Panc1 (cell line): ENCODE data around the gene SLC25A29. TPM values are rescaled to one million over a fixed set of nuclear protein-coding genes. Genes with fewer than 3 reads are reported as not detected.

ENCODE experiments used
- ATAC-seq: fragments of 200-7000 bp; cut with Tn5 transposase; 2 replicates; pipeline ENCODE4 v1.9.1; 2020; ENCODE audit warnings: mild to moderate bottlenecking, moderate library complexity
- BruUV-seq: library from RNA; stranded (reverse); fragments of 400-500 nt; replicated peaks from 2 replicates; lab custom pipeline; 2021; lab: Mats Ljungman, UMichigan
- CTCF ChIA-PET: fragments of 300-600 bp; sonication (Branson Sonifier 250); formaldehyde crosslinking; loops from one replicate; lab custom pipeline; 2022; ENCODE audit warnings: antibody characterized with exemption; lab: Charles Lee
- POLR2A ChIA-PET: fragments of 300-600 bp; sonication (Branson Sonifier 250); formaldehyde crosslinking; loops from one replicate; lab custom pipeline; 2022; ENCODE audit warnings: antibody characterized with exemption; lab: Charles Lee
- DNase-seq: peaks from one replicate; pipeline ENCODE4 v3.0.0-alpha.2; 2010; ENCODE audit warnings: low read depth, low spot score
- H3K27ac ChIP-seq: 2 replicates; pipeline ENCODE4 v1.5.1; 2011; ENCODE audit warnings: mild to moderate bottlenecking, low read length, inconsistent platforms
- H3K27me3 ChIP-seq: fragments of 200-500 bp; sonication (Bioruptor generic); 2 replicates; pipeline ENCODE4 v1.6.0; 2014; ENCODE audit warnings: low read length, inconsistent platforms; ENCODE audit not compliant: control insufficient read depth, insufficient read depth
- H3K36me3 ChIP-seq: fragments of 200-500 bp; sonication (Bioruptor generic); 2 replicates; pipeline ENCODE4 v1.5.1; 2014; ENCODE audit warnings: inconsistent platforms, mild to moderate bottlenecking, low read length, moderate library complexity; ENCODE audit not compliant: control insufficient read depth, insufficient read depth
- H3K4me1 ChIP-seq: 2 replicates; pipeline ENCODE4 v1.5.1; 2011; ENCODE audit warnings: inconsistent platforms, mild to moderate bottlenecking, low read length, moderate library complexity; ENCODE audit not compliant: control insufficient read depth, insufficient read depth
- H3K4me3 ChIP-seq, 2 experiments: 2 replicates each; pipeline ENCODE4 v1.5.1; 2011 to 2012; ENCODE audit warnings: low read depth in 2 of 2, low read length in 2 of 2, mild to moderate bottlenecking in 2 of 2, inconsistent platforms in 1 of 2, moderate library complexity in 1 of 2
- H3K9me3 ChIP-seq: fragments of 200-500 bp; sonication (Bioruptor generic); 2 replicates; pipeline ENCODE4 v1.5.1; 2014; ENCODE audit warnings: low read depth, mild to moderate bottlenecking, inconsistent platforms, low read length, moderate library complexity; ENCODE audit not compliant: control insufficient read depth, insufficient read depth
- CTCF ChIP-seq: fragments of 450-650 bp; IDR thresholded peaks from 2 replicates; pipeline ENCODE4 v1.5.1; 2017; ENCODE audit warnings: mild to moderate bottlenecking
- POLR2AphosphoS5 ChIP-seq: IDR thresholded peaks from 2 replicates; pipeline ENCODE4 v1.6.1; 2012; ENCODE audit warnings: mild to moderate bottlenecking, low read depth, low read length, moderate library complexity
- REST ChIP-seq, 2 experiments: IDR thresholded peaks; 2 replicates each; pipeline ENCODE4 v1.6.1; 2011 to 2012; ENCODE audit warnings: low read depth in 2 of 2, control low read depth in 1 of 2, low read length in 1 of 2, mild to moderate bottlenecking in 1 of 2, moderate library complexity in 1 of 2; ENCODE audit not compliant: insufficient read depth in 1 of 2
- SIN3A ChIP-seq: IDR thresholded peaks from 2 replicates; pipeline ENCODE4 v1.6.1; 2012; ENCODE audit warnings: low read depth, mild to moderate bottlenecking, low read length, moderate library complexity, borderline replicate concordance; ENCODE audit not compliant: insufficient read depth
- TCF7L2 ChIP-seq: IDR thresholded peaks from 2 replicates; pipeline ENCODE4 v1.6.1; 2011; ENCODE audit warnings: mild to moderate bottlenecking, low read depth, low read length, inconsistent platforms
- in situ Hi-C: cut with HindIII; loops from 2 replicates; pipeline ENCODE4 v1.10.0; 2016; ENCODE audit warnings: low sequenced_read_pairs, low pct_unique_long_range_greater_than_20kb
- intact Hi-C: fragments of 100-400 bp; cut with micrococcal nuclease; formaldehyde crosslinking; loops from one replicate; pipeline ENCODE4 v1.10.0; 2022; ENCODE audit not compliant: unreplicated experiment
- total RNA-seq: library from RNA; stranded (reverse); gene quantifications from one replicate; pipeline ENCODE4 v1.2.1, GENCODE V29; 2021; ENCODE audit not compliant: unreplicated experiment

Gene SLC25A29
- total RNA-seq, 1 experiment from 2014 or later: 33.6 TPM

DNA sequence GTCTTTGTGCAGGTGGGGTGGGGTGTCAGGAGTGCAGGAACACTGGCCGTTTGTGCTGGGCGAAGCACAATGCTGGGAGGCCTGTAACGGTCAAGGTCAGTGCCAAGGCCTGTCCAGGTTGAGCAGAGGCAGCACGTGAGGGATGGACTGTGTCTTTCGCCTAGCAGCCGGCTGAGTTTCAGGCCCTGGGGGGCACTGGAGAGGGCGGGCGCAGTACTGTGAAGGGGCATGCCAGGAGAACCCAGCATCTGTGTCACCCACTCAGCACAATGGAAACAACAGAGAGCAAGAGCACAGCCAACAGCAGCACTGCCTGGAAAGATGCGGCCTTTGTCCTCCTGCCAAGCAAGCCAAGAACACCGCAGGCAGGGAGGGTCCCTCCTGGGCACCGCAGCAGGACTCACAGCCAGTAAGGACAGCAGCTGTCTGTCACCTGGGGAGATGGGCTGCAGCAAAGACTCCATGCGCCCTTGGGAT is 42.0 kb upstream of the SLC25A29 start:
- intact Hi-C loops: no loop called here
- no peak for ATAC-seq
- no peaks in the 10 kb centered on the region for H3K36me3 ChIP-seq

DNA sequence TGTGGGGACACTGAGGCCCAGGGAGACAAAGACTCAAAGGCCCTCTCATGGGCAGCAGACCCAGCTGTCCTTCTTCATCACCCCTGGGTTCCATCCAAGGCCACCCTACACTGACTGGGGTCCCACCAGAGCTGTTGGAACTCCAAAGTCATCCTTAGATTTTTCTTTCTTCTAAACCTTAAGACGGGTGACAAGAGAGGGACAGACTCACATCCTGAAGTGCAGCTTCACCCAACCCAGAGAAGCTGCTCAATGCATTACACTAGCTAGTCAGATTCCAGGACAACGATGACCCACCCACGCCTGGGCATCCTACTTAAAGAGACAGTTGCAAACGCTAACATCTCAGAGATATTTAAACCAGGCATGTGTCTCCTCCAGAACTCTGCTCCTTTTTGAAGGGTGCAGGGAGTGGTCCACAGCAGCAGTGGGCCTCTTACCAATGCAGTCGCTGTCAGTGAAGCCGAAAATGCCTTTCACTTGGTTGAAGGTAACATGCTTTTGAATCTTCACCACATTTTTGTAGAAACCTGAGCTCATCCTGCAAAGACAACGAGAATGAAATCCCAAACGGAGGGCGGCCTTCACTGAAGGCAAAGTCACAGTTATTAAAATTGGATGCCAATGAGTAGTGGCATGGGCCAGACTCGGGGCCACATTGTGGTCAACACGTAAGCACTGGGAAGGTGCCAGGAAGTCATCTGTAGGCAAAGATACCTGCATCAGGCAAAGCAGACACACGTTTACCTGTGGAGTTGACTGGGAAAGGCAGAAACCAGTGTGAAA is 40.3 kb upstream of the SLC25A29 start:
- CTCF ChIA-PET: no interaction called here
- no TSS peak for BruUV-seq
- Histone ChIP-seq H3K9me3 (no peaks in the 10 kb centered on the region), H3K36me3 (no peaks in the 10 kb centered on the region), H3K4me3 (no peak overlapping the region), H3K4me1 (peaks cover 2% of the 10 kb centered on the region; the same call in 1 of the 2 replicates), H3K27me3 (no peaks in the 10 kb centered on the region), H3K27ac (no peak overlapping the region)
- intact Hi-C loops (no loop called here), in situ Hi-C loops (no loop called here)
- DNase-seq: no peak
- ATAC-seq: no peak
- POLR2A ChIA-PET: interaction anchor here (0.6 kb wide), 2 partner anchors 32 to 162 kb away, joined by 3 to 5 read pairs; no protein-coding TSS in a partner anchor
- TF ChIP-seq POLR2AphosphoS5 (no peak), TCF7L2 (no peak), CTCF (no peak), REST (IDR thresholded peaks at IDR 0.05; ENCODE audit: insufficient read depth in 1 of 2, low read depth in 2 of 2, low read length in 1 of 2) (no peak)

More for the DNA sequence above, 42.0 kb upstream of the SLC25A29 start:
- CTCF ChIA-PET: no interaction called here
- TF ChIP-seq TCF7L2 (no peak), SIN3A (no peak), REST (IDR thresholded peaks at IDR 0.05; ENCODE audit: insufficient read depth in 1 of 2, low read depth in 2 of 2, low read length in 1 of 2) (no peak), CTCF (no peak), POLR2AphosphoS5 (no peak)
- H3K4me3 ChIP-seq: no peak overlapping the region
- H3K9me3 ChIP-seq: no peaks in the 10 kb centered on the region
- no peaks in the 10 kb centered on the region for H3K4me1 ChIP-seq
- BruUV-seq: no TSS peak
- H3K27me3 ChIP-seq: no peaks in the 10 kb centered on the region
- in situ Hi-C loops: no loop called here
- no peak for DNase-seq
- no peak overlapping the region for H3K27ac ChIP-seq
- POLR2A ChIA-PET: no interaction called here
